Gastroesophageal sphincter (tissue), 4 donors: ENCODE data around the gene PLIN5. TPM values are rescaled to one million over a fixed set of nuclear protein-coding genes. Genes with fewer than 3 reads are reported as not detected.

Experiments
- ATAC-seq: fragments of 150-250 bp; one replicate; pipeline ENCODE4 v1.9.1; 2016; ENCODE audit warnings: mild to moderate bottlenecking, moderate library complexity
- H3K27ac ChIP-seq, 4 donors: fragments of 200-600 bp; sonication (generic) in 3 of 4; 1 replicate in 3 of 4; 2 replicates in 1 of 4; pipeline ENCODE4 v1.5.1; 2016 to 2019
- H3K27me3 ChIP-seq: fragments of 200-600 bp; sonication (generic); one replicate; pipeline ENCODE4 v1.5.1; 2019
- H3K36me3 ChIP-seq, 2 donors: fragments of 200-600 bp; sonication (generic); one replicate each; pipeline ENCODE4 v1.5.1; 2019; ENCODE audit warnings: control low read depth in 1 of 2
- H3K4me1 ChIP-seq, 3 donors: fragments of 200-600 bp; sonication (generic); 1 replicate in 2 of 3; 2 replicates in 1 of 3; pipeline ENCODE4 v1.5.1; 2016 to 2019; ENCODE audit warnings: control low read depth in 2 of 3
- H3K4me3 ChIP-seq, 2 donors: fragments of 200-600 bp; sonication (generic); one replicate each; pipeline ENCODE4 v1.5.1; 2019; ENCODE audit warnings: mild to moderate bottlenecking in 1 of 2, moderate library complexity in 1 of 2
- H3K9me3 ChIP-seq, 3 donors: fragments of 200-600 bp; sonication (generic); one replicate each; pipeline ENCODE4 v1.5.1; 2017 to 2019; ENCODE audit warnings: control low read depth in 2 of 3
- EP300 ChIP-seq: sonication (generic); formaldehyde crosslinking; IDR thresholded peaks from one replicate; pipeline ENCODE4 v1.6.1; 2017; ENCODE audit warnings: antibody characterized with exemption, mild to moderate bottlenecking
- POLR2A ChIP-seq, 2 donors: fragments of 450-650 bp; IDR thresholded peaks; one replicate each; pipeline ENCODE4 v1.6.1; 2017; ENCODE audit warnings: antibody characterized with exemption in 2 of 2, mild to moderate bottlenecking in 2 of 2, moderate library complexity in 1 of 2
- POLR2AphosphoS5 ChIP-seq: sonication (generic); formaldehyde crosslinking; IDR thresholded peaks from one replicate; pipeline ENCODE4 v1.6.1; 2017; ENCODE audit warnings: antibody characterized with exemption
- WGBS, 2 donors: methylation state at CpG; one replicate each; pipeline ENCODE4 v1.1.5; 2018; ENCODE audit warnings: low coverage in 1 of 2; 5-methylcytosine and 5-hydroxymethylcytosine counted together
- total RNA-seq, 4 donors: library from RNA; depleted of rRNA; stranded (reverse); fragments of >200 nt; gene quantifications; one replicate each; pipeline ENCODE4 v1.1.0, GENCODE V29; 2016
- TF ChIP-seq, protein P1 (sequence below), 4 experiments: fragments of 200-600 bp in 2 of 4; fragments of 450-650 bp in 2 of 4; sonication (generic) in 1 of 4; IDR thresholded peaks; one replicate each; pipeline ENCODE4 v1.5.1; 2017 to 2019; ENCODE audit warnings: antibody characterized with exemption in 4 of 4, mild to moderate bottlenecking in 2 of 4, moderate library complexity in 2 of 4

Gene PLIN5
- total RNA-seq, 4 donors from 2014 or later: 0.49 to 24.3 (median 11.2) TPM

DNA sequence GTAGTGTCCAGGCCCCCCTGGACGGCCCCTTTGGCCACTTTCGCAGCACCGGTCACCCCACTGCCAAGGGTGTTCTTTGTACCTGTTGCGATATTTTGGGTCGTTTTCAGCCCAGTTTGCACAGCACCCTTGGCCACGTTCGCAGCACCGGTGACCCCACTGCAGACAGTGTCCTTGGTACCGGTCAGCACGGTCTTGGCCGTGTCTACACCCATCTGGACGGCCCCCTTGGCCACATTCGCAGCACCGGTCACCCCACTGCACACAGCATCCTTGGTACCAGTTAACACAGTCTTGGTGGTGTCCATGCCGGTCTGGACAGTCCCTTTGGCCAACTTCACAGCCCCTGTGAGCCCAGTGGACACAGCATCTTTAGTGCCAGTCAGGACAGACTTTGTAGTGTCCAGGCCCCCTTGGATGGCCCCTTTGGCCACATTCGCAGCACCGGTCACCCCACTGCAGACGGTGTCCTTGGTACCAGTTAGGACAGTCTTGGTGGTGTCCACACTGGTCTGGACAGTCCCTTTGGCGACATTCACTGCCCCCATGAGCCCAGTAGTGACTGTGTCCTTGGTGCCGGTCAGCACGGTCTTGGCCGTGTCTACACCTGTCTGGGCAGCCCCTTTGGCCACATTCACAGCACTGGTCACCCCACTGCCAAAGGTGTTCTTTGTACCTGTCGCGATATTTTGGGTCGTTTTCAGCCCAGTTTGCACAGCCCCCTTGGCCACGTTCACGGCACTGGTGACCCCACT, 23.5 kb downstream of the PLIN5 start:
- Histone ChIP-seq H3K27me3 (no peaks in the 10 kb centered on the region), H3K36me3 (peaks cover 0 to 64% of the 10 kb centered on the region in 2 donors), H3K27ac (no peak overlapping the region), H3K4me3 (no peak overlapping the region), H3K9me3 (no peaks in the 10 kb centered on the region), H3K4me1 (peaks cover 0 to 44% (median 0%) of the 10 kb centered on the region in 3 donors)
- TF ChIP-seq EP300 (no peak), POLR2A (IDR thresholded peaks at IDR 0.05) (no peak)
- TF ChIP-seq, protein P1, sequence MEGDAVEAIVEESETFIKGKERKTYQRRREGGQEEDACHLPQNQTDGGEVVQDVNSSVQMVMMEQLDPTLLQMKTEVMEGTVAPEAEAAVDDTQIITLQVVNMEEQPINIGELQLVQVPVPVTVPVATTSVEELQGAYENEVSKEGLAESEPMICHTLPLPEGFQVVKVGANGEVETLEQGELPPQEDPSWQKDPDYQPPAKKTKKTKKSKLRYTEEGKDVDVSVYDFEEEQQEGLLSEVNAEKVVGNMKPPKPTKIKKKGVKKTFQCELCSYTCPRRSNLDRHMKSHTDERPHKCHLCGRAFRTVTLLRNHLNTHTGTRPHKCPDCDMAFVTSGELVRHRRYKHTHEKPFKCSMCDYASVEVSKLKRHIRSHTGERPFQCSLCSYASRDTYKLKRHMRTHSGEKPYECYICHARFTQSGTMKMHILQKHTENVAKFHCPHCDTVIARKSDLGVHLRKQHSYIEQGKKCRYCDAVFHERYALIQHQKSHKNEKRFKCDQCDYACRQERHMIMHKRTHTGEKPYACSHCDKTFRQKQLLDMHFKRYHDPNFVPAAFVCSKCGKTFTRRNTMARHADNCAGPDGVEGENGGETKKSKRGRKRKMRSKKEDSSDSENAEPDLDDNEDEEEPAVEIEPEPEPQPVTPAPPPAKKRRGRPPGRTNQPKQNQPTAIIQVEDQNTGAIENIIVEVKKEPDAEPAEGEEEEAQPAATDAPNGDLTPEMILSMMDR (IDR thresholded peaks at IDR 0.05): no peak
- 75 to 79% methylated on average over 11 to 18 of the region's 27 CpGs for WGBS, 2 donors
- no peak for ATAC-seq

DNA sequence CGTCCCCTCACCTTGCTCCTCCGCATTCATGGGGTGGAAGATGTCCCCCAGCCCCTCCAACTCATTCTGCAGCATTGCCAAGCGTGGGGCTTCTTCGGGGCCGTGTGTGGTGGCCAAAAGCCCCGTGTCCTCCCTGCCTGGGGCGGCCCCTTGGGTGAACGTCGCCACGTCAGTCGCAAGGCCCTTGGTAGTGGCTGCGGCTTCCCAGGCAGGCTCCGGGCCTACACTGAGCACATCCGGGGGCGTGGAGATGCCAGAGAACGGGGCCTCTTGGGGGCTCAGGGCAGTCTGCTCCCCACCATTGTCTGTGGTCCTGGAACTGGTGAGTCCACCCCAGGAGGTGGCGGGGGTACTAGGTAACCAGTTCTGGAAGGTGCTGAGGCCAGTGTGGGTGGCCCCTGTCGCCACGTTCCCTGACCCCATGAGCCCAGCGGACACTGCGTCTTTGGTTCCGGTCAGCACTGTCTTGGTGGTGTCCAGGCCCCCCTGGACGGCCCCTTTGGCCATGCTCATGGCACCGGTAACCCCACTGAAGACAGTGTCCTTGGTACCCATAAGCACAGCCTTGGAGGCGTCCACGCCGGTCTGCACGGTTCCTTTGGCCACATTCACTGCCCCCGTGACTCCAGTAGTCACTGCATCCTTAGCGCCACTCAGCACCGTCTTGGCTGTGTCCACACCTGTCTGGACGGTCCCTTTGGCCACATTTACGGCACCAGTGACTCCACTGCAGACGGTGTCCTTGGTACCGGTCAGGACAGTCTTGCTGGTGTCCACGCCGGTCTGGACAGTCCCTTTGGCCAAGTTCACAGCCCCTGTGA, 24.4 kb downstream of the PLIN5 start:
- peaks cover 0 to 37% (median 0%) of the 10 kb centered on the region in 3 donors for H3K4me1 ChIP-seq
- H3K27me3 ChIP-seq: no peaks in the 10 kb centered on the region
- H3K36me3 ChIP-seq: peaks cover 0 to 72% of the 10 kb centered on the region in 2 donors
- H3K27ac ChIP-seq: no peak overlapping the region
- no peaks in the 10 kb centered on the region for H3K9me3 ChIP-seq
- no peak for TF ChIP-seq EP300
- TF ChIP-seq, protein P1 (IDR thresholded peaks at IDR 0.05): no peak
- no peak for TF ChIP-seq POLR2AphosphoS5
- TF ChIP-seq POLR2A (IDR thresholded peaks at IDR 0.05): no peak
- ATAC-seq: no peak
- H3K4me3 ChIP-seq: no peak overlapping the region
- 20 to 78% methylated on average over 2 to 4 of the region's 37 CpGs for WGBS, 2 donors

DNA sequence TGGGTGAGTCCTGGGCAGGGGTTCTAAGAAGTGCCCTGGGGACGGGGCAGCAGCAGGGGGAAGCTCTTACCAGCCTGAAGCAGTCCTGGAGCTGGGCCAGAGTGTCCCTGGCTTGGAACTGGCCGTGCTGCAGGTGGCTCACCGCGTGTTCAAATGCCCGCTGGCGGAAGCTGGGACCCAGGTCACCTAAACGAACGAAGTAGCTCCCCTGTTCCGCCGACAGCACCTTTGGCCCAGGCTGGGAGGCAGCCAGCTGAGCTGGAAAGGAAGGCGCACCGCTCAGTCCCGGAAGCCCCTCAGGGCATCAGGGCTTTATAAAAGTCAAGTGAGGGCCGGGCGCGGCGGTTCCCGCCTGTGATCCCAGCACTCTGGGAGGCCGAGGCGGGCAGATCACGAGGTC, 26.3 kb downstream of the PLIN5 start:
- H3K36me3 ChIP-seq: peaks cover 0 to 83% of the 10 kb centered on the region in 2 donors
- no peak overlapping the region for H3K4me3 ChIP-seq
- H3K27ac ChIP-seq: peak overlapping the region in 3 of 4 donors; percentile 38 to 59 (median 43)
- no peak for ATAC-seq
- TF ChIP-seq, protein P1 (IDR thresholded peaks at IDR 0.05): no peak
- no peak for TF ChIP-seq EP300
- TF ChIP-seq POLR2A (IDR thresholded peaks at IDR 0.05): no peak
- no peak for TF ChIP-seq POLR2AphosphoS5
- no peaks in the 10 kb centered on the region for H3K9me3 ChIP-seq
- H3K27me3 ChIP-seq: no peaks in the 10 kb centered on the region
- H3K4me1 ChIP-seq: peaks cover 0 to 45% (median 0%) of the 10 kb centered on the region in 3 donors
- 89% methylated on average over 8 of the region's 21 CpGs; no CpG with 5 or more reads in 1 of the 2 donors for WGBS, 2 donors

DNA sequence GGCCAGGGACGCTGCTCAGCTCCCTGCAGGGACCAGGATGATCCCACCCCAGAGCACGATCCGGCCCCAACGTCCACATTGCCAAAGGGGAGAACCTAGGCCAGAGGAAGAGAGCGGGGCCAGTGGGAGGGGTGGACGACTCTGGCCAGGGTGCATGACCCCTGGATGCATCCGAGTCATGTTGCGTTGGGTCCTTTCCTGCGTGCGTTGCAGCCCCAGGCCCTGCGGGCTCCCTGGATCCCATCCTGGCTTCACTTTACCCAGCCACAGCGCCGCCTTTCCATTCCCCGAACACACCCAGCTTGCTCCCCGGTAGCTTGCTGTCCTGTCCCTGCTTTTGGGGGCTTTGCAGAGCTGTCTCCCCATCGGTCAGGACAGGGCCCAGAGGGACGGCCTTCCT, 27.2 kb downstream of the PLIN5 start:
- Histone ChIP-seq H3K36me3 (peaks cover 0 to 84% of the 10 kb centered on the region in 2 donors), H3K4me3 (no peak overlapping the region), H3K4me1 (peaks cover 0 to 52% (median 0%) of the 10 kb centered on the region in 3 donors), H3K9me3 (no peaks in the 10 kb centered on the region), H3K27me3 (no peaks in the 10 kb centered on the region), H3K27ac (peak overlapping the region in 3 of 4 donors; percentile 47 to 59 (median 53))
- 54 to 84% methylated on average over 5 to 6 of the region's 17 CpGs for WGBS, 2 donors
- TF ChIP-seq POLR2AphosphoS5 (no peak), EP300 (no peak), POLR2A (IDR thresholded peaks at IDR 0.05) (no peak)
- TF ChIP-seq, protein P1 (IDR thresholded peaks at IDR 0.05): no peak
- no peak for ATAC-seq
